Measurements from ENCODE around the gene IDH1. TPM values are rescaled to one million over a fixed set of nuclear protein-coding genes. Genes with fewer than 3 reads are reported as not detected.

The IDH1 gene
- total RNA-seq, 3 donors from 2014 or later (not counting 1 experiment from before 2014, with no cell fraction given): 6.8 to 15.2 (median 12.2) TPM

DNA sequence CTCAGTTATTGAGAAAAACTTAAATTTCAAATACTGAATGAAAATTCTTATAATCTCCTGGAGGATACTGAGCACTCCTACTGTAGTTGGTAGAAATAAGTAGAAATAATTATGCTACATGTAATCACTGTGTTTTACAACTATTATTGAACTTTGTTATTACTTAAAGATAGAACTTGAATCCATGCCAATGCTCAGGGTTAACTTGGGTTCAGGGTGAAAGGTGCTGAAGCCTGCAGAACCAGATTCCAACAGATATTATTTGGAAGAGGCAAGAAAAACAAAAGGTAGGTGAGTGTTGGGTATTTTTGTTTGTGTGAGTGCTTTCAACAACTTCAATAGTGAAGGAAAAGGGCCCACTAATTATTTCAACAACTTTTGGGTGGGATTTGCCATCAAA lies 10.4 kb downstream of the IDH1 start:
- Histone ChIP-seq H3K27me3 (ENCODE audit: control insufficient read depth, insufficient read depth, low read length) (no peaks in the 10 kb centered on the region), H3K9me3 (ENCODE audit: control insufficient read depth, insufficient read depth, low read length) (no peaks in the 10 kb centered on the region), H3K4me1 (ENCODE audit: control insufficient read depth, insufficient read depth, low read length) (no peaks in the 10 kb centered on the region), H3K36me3 (ENCODE audit: control insufficient read depth, insufficient read depth, low read length) (peaks cover 81% of the 10 kb centered on the region), H3K4me3 (ENCODE audit: low read length) (no peak overlapping the region), H3K27ac (ENCODE audit: low read length) (no peak overlapping the region)
- no peak for DNase-seq
- H3K4me1 Mint-ChIP-seq: no peaks in the 10 kb centered on the region
- intact Hi-C loops (cut with micrococcal nuclease): no loop called here
- H3K4me3 Mint-ChIP-seq: no peak overlapping the region
- H3K36me3 Mint-ChIP-seq: peaks cover 32% of the 10 kb centered on the region
- no peaks in the 10 kb centered on the region for H3K27me3 Mint-ChIP-seq (ENCODE audit: low read depth in 2 of 2)
- TF ChIP-seq, protein P1, sequence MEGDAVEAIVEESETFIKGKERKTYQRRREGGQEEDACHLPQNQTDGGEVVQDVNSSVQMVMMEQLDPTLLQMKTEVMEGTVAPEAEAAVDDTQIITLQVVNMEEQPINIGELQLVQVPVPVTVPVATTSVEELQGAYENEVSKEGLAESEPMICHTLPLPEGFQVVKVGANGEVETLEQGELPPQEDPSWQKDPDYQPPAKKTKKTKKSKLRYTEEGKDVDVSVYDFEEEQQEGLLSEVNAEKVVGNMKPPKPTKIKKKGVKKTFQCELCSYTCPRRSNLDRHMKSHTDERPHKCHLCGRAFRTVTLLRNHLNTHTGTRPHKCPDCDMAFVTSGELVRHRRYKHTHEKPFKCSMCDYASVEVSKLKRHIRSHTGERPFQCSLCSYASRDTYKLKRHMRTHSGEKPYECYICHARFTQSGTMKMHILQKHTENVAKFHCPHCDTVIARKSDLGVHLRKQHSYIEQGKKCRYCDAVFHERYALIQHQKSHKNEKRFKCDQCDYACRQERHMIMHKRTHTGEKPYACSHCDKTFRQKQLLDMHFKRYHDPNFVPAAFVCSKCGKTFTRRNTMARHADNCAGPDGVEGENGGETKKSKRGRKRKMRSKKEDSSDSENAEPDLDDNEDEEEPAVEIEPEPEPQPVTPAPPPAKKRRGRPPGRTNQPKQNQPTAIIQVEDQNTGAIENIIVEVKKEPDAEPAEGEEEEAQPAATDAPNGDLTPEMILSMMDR (IDR thresholded peaks at IDR 0.05): no peak
- H3K27ac Mint-ChIP-seq: peak overlapping the region in 1 of 2 donors; percentile 23
- ATAC-seq: no peak
- no peaks in the 10 kb centered on the region for H3K9me3 Mint-ChIP-seq

DNA sequence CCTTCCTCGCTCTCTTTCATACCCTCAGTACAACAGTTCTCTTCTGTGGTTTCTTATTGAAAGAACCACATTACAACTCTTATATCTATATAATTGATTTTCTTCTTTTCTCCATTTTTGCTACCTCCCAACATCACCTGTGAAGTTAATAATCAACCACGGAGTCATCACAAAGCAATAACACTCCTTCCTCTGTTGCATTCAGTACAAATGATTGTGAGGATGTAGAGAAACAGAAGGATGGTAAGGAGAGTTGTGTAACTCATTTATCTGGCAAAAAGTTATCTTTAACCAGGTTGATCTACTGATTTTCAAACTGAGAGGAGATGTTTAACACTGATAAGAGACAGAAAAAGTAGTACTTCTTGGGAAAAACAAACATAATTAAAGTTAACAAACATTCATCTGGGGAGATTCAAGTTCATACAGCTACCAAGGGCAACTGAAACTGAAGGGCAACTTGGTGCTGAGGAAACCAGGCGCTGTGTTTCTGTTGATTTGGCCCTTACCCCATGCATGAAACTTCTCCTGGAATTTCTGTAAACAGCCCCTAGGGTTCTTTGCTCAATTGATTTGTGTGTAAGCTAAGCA lies 14.2 kb downstream of the IDH1 start:
- Mint-ChIP-seq H3K27me3 (ENCODE audit: low read depth in 2 of 2) (no peaks in the 10 kb centered on the region), H3K27ac (no peak overlapping the region), H3K4me1 (no peaks in the 10 kb centered on the region), H3K36me3 (peaks cover 33% of the 10 kb centered on the region), H3K9me3 (no peaks in the 10 kb centered on the region), H3K4me3 (no peak overlapping the region)
- TF ChIP-seq, protein P1 (IDR thresholded peaks at IDR 0.05): no peak
- H3K9me3 ChIP-seq (ENCODE audit: control insufficient read depth, insufficient read depth, low read length): no peaks in the 10 kb centered on the region
- no peak overlapping the region for H3K4me3 ChIP-seq (ENCODE audit: low read length)
- ATAC-seq (no peak), DNase-seq (no peak)
- intact Hi-C loops (cut with micrococcal nuclease): no loop called here
- H3K36me3 ChIP-seq (ENCODE audit: control insufficient read depth, insufficient read depth, low read length): peaks cover 72% of the 10 kb centered on the region
- no peaks in the 10 kb centered on the region for H3K27me3 ChIP-seq (ENCODE audit: control insufficient read depth, insufficient read depth, low read length)
- 88% methylated on average over 2 of the region's 3 CpGs for WGBS (ENCODE audit: insufficient coverage)
- no peak overlapping the region for H3K27ac ChIP-seq (ENCODE audit: low read length)
- H3K4me1 ChIP-seq (ENCODE audit: control insufficient read depth, insufficient read depth, low read length): no peaks in the 10 kb centered on the region

DNA sequence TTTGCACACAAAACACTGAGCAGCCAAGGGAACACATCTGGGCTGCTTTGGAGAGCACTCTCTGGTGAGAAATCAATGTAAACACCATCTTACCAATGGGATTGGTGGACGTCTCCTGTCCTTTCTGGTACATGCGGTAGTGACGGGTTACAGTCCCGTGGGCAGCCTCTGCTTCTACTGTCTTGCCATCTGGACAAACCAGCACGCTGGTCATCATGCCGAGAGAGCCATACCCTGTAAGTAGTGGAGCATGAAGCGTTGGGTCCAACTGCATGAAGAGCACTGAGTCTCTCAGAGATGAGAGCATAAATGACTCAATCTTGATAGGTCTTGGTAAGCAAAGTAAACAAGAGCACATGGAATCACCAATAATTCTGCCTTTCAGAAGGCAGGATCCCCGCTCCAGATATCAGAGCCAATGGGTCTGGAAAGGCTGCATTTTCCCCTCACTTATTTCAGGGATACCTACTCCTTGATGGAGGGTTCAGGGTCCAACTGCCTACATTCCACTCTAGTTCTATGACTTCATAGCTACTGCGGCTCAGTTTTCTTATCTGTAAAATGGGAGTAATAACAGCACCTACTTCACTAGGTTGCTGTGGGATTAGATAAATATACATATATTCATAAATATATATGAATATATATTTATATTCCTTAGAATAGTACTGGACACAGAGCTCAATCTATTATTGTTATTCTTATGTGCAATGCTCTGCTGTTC lies 14.9 kb downstream of the IDH1 start:
- peaks cover 36% of the 10 kb centered on the region for H3K36me3 Mint-ChIP-seq
- Histone ChIP-seq H3K9me3 (ENCODE audit: control insufficient read depth, insufficient read depth, low read length) (no peaks in the 10 kb centered on the region), H3K27ac (ENCODE audit: low read length) (no peak overlapping the region), H3K4me1 (ENCODE audit: control insufficient read depth, insufficient read depth, low read length) (no peaks in the 10 kb centered on the region), H3K27me3 (ENCODE audit: control insufficient read depth, insufficient read depth, low read length) (no peaks in the 10 kb centered on the region), H3K36me3 (ENCODE audit: control insufficient read depth, insufficient read depth, low read length) (peaks cover 65% of the 10 kb centered on the region), H3K4me3 (ENCODE audit: low read length) (no peak overlapping the region)
- peak overlapping the region in 1 of 2 donors; percentile 24 for H3K27ac Mint-ChIP-seq
- H3K4me3 Mint-ChIP-seq: no peak overlapping the region
- DNase-seq (no peak), ATAC-seq (no peak)
- H3K4me1 Mint-ChIP-seq: no peaks in the 10 kb centered on the region
- H3K9me3 Mint-ChIP-seq: no peaks in the 10 kb centered on the region
- intact Hi-C loops (cut with micrococcal nuclease): no loop called here
- WGBS (ENCODE audit: insufficient coverage): 95% methylated on average over 8 of the region's 9 CpGs
- no peaks in the 10 kb centered on the region for H3K27me3 Mint-ChIP-seq (ENCODE audit: low read depth in 2 of 2)
- TF ChIP-seq, protein P1 (IDR thresholded peaks at IDR 0.05): no peak

All from natural killer cell (primary cell).